Measurements from ENCODE around the gene DGKZ. TPM values are rescaled to one million over a fixed set of nuclear protein-coding genes. Genes with fewer than 3 reads are reported as not detected.

DGKZ gene
- total and polyA plus RNA-seq, 7 donors: 16.6 to 76.7 (median 31.4) TPM

GRCh38 chr11:46383404-46383758 lies 36.1 kb downstream of the DGKZ start:
- no peaks in the 10 kb centered on the region for H3K9me3 ChIP-seq
- DNase-seq: no peak
- WGBS, 2 donors: 55 to 81% methylated on average over 7 of the region's 7 CpGs
- peaks cover 0 to 39% (median 32%) of the 10 kb centered on the region in 4 donors for H3K4me1 ChIP-seq
- H3K36me3 ChIP-seq: no peaks in the 10 kb centered on the region
- intact Hi-C loops (cut with DNase I): no loop called here
- H3K27me3 ChIP-seq: peaks cover 9 to 76% (median 43%) of the 10 kb centered on the region in 3 donors
- TF ChIP-seq CTCF (IDR thresholded peaks at IDR 0.05): no peak
- no peak for TF ChIP-seq EP300 (IDR thresholded peaks at IDR 0.05)
- no peak for TF ChIP-seq POLR2A (IDR thresholded peaks at IDR 0.05)
- no peak for TF ChIP-seq POLR2AphosphoS5 (IDR thresholded peaks at IDR 0.05)
- H3K27ac ChIP-seq: no peak overlapping the region
- H3K4me3 ChIP-seq: no peak overlapping the region

DNA sequence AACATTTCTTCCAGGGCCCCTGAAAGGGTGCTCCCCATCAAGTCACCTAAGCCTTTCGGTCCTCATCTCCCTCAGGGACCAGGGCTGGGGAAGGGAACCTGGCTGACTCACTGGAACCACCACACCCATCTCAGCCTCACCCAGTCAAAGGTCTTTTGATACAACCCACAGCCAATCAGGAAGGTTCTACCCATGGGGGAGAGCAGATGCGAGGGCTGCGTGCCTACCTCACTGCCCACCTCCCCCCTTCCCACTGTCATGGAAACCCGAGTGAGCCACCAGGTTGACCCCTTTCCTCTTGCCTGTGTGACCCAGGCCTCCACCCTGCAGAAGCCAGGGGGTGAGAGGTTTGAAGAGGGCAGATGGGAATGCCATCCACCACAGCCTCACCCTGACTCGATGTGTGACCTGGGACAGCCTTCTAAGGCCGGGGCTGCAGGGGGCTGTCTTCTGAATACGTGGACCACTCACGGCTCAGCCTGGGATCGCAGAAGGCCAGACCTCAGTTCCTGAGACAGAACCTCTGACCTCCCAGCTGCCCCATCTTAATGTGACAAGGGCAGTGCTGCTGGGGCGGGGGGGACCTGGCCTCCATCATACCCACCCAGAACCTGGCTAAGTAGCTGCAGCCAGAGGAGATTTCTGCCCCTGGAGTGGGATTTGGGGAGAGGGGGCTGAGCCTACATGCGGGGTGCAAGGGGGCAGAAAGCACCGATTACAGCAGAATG lies 36.9 kb downstream of the DGKZ start:
- Histone ChIP-seq H3K27ac (no peak overlapping the region), H3K27me3 (peaks cover 12 to 84% (median 51%) of the 10 kb centered on the region in 3 donors), H3K4me1 (peaks cover 0 to 39% (median 32%) of the 10 kb centered on the region in 4 donors), H3K36me3 (no peaks in the 10 kb centered on the region), H3K4me3 (no peak overlapping the region), H3K9me3 (no peaks in the 10 kb centered on the region)
- intact Hi-C loops (cut with DNase I): no loop called here
- WGBS, 2 donors: 43 to 81% methylated on average over 12 of the region's 12 CpGs
- TF ChIP-seq EP300 (IDR thresholded peaks at IDR 0.05) (no peak), CTCF (IDR thresholded peaks at IDR 0.05) (no peak), POLR2AphosphoS5 (IDR thresholded peaks at IDR 0.05) (no peak), POLR2A (IDR thresholded peaks at IDR 0.05) (no peak)
- no peak for DNase-seq

GRCh38 chr11:46385169-46386004 lies 38.1 kb downstream of the DGKZ start:
- intact Hi-C loops (cut with DNase I): loop anchor here (5.0 kb wide), 1 partner anchor 152 kb away; no protein-coding TSS in a partner anchor
- peaks cover 24 to 97% (median 63%) of the 10 kb centered on the region in 3 donors for H3K27me3 ChIP-seq
- 93 to 95% methylated on average over 47 of the region's 47 CpGs for WGBS, 2 donors
- H3K4me3 ChIP-seq: no peak overlapping the region
- no peaks in the 10 kb centered on the region for H3K36me3 ChIP-seq
- H3K4me1 ChIP-seq: peaks cover 0 to 39% (median 33%) of the 10 kb centered on the region in 4 donors
- TF ChIP-seq EP300 (IDR thresholded peaks at IDR 0.05) (no peak), POLR2A (IDR thresholded peaks at IDR 0.05) (no peak), CTCF (IDR thresholded peaks at IDR 0.05) (no peak), POLR2AphosphoS5 (IDR thresholded peaks at IDR 0.05) (no peak)
- H3K27ac ChIP-seq: no peak overlapping the region
- H3K9me3 ChIP-seq: no peaks in the 10 kb centered on the region
- DNase-seq: no peak

DNA sequence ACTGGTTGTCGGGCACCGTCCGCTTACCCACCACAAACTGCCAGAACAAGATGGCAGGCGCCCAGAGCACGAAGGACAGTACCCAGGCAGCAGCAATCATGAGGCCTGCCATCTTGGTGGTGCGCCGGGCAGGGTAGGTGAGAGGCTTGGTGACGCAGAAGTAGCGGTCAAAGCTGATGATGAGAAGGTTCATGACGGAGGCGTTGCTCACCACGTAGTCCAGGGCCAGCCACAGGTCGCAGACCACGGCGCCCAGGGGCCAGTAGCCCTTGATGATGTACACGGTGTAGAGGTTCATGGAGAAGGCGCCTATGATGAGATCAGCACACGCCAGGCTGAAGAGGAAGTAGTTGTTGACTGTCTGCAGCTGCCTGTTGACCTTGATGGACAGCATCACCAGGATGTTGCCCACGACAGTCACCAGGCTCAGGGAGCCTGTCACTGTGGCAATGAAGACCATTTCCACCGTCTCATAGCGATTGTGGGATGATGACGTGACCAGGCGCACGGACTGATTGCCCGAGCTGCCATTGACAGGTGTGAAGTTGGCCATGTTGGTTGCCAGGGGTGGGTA lies 38.8 kb downstream of the DGKZ start:
- Histone ChIP-seq H3K27me3 (peaks cover 31 to 97% (median 70%) of the 10 kb centered on the region in 3 donors), H3K9me3 (no peaks in the 10 kb centered on the region), H3K27ac (no peak overlapping the region), H3K36me3 (no peaks in the 10 kb centered on the region), H3K4me1 (peaks cover 0 to 39% (median 36%) of the 10 kb centered on the region in 4 donors), H3K4me3 (no peak overlapping the region)
- 96% methylated on average over 25 of the region's 25 CpGs for WGBS, 2 donors
- TF ChIP-seq POLR2A (IDR thresholded peaks at IDR 0.05): no peak
- TF ChIP-seq CTCF (IDR thresholded peaks at IDR 0.05): no peak
- TF ChIP-seq POLR2AphosphoS5 (IDR thresholded peaks at IDR 0.05): no peak
- no peak for TF ChIP-seq EP300 (IDR thresholded peaks at IDR 0.05)
- DNase-seq: no peak
- intact Hi-C loops (cut with DNase I): loop anchor here (5.0 kb wide), 1 partner anchor 151 kb away; no protein-coding TSS in a partner anchor

Measured in sigmoid colon (tissue), 7 donors.